Stimulated activated CD8-positive, alpha-beta memory T cell treated with anti-CD3 and anti-CD28 coated beads, Interleukin-12 subunit alpha, Interleukin-12 subunit beta, amount 100 ng/mL, for 1 hour (primary cell): ENCODE results near the gene TAF8.
"Not testable (repeated sequence)": the region's sequence is repeated elsewhere in the genome, so short reads cannot be mapped to it uniquely, and the experiment has no call there.

Experiments
- DNase-seq: peaks from one replicate; pipeline ENCODE4 v3.0.0-alpha.2; 2020; ENCODE audit warnings: low read depth

The TAF8 gene

DNA sequence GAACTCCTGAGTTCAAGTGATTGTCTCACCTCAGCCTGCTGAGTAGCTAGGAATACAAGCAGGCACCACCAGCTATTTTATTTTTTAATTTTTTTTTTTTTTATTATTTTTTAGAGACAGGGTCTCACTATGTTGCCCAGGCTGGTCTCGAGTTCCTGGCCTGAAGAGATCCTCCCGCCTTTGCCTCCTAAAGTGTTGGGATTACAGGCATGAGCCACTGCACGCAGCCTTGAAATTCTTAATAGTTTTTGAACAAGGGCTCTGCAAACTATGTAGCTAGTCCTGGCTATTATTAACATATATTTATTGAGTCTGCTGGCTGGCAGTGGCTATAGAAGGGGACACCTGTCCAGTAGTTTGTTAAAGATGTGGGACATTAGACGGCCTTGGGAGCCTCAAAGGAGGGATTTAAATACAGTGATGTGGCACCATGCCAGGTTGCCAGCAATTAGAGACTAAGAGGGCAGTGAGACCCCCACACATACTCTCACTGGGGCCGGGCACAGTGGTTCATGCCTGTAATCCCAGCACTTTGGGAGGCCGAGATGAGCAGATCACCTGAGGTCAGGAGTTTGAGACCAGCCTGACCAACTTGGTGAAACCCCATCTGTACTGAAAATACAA, 21.1 kb upstream of the TAF8 start:
- DNase-seq, result no peak

DNA sequence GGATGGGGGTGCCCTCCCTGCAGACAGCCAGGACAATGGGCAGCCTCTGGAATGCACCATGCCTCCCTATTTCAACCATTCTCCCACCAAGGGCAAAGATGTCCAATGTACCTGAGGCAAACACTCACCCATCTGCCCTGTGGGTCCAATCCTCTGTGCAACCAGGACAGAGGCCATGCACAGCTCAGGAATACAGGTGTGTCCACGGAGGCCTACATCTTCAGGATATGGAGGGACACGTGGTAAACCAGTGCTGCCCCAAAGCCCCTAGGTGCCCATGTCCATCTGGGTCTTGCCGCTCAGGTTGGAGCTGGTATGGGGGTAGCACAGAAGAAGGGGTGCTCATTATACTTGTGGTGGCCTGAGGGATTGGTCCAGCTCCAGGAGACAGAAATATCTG, 20.4 kb upstream of the TAF8 start:
- no peak for DNase-seq

DNA sequence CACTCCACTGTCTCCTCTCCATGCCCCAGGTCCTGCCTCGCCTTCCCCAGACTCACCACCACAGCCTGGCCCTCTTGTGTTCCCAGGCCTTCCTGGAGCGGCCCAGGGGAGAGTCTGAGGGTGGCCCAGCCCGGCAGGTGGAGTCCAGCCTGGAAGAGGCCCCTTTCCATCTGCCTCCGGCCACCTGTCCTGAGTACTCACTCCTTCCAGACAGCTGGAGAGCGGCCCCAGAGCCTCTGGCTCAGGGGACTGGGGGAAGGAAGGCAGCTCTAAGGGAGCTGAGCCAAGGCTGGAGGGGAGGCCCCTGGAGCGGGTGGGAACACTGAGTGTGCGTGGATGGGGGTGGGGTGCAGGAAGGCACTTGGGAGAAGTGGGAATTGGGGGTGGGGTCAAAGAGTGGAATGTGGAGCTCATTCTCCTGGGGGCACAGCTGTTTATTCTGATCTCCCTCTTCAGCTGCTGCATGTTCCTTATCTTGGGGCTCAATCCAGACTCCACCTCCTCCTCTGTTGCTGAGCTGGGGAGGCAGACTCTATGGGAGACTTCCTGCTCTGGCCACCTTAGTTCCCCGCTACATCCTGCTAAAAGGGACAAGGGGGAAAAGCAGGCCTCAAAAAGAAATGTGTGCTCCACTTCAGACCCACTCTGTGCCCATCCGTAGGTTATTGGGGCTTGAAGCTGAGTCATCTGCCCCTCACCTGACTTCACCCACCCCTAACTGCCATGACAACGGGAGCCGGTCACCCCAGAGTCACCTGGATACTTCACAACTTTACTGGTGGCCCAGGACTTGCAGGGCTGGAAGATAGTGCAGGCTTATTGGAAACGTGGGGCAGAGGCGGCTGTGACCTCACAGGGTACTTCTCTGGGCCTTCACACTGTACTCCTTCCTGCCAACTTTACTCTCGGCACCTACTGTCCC, 19.5 kb upstream of the TAF8 start:
- no peak for DNase-seq

DNA sequence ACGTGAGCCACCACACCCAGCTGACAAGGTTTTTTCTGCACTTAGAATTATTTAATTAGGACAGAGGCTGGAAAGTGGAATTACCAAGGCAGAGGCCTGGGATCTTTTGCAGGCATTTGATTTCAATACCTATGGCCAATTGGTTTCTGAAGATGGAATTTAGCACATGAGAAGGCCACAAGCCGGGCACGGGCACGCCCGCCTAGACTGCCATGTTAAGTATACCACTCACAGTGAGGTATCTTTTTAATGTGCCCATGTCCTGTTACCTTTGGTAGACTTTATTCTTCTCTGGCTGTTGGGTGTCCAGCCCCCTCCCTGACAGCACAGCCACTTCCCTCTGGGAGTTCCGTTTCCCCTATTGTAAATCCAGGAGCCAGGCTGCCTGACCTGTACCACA, 18.0 kb upstream of the TAF8 start:
- no peak for DNase-seq

DNA sequence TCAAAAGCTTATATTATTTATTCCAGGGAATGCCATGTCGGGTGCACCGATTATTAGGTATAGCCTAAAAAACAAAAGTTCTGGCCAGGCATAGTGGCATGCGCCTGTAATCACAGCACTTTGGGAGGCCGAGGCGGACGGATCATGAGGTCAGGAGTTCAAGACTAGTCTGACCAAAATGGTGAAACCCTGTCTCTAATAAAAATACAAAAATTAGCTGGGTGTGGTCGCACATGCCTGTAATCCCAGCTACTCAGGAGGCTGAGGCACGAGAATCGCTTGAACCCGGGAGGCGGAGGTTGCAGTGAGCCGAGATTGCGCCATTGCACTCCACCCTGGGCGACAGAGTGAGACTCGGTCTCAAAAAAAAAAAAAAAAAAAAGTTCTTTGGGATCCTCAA, 12.7 kb upstream of the TAF8 start:
- DNase-seq, result not testable (repeated sequence)

DNA sequence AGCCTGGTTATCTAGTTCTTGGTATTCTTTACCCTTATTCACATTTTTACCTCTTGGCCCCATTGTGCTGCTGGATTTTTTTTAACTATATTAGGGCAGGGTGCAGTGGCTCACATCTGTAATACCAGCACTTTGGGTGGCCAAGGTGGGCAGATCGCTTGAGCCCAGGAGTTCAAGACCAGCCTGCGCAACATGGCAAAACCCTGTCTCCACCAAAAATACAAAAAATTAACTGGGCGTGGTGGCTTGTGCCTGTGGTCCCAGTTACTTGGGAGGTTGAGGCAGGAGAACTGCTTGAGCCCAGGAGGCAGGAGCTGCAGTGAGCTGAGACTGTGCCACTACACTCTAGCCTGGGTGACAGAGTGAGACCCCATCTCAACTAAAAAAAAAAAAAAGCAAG, 12.2 kb upstream of the TAF8 start:
- DNase-seq, result no peak

DNA sequence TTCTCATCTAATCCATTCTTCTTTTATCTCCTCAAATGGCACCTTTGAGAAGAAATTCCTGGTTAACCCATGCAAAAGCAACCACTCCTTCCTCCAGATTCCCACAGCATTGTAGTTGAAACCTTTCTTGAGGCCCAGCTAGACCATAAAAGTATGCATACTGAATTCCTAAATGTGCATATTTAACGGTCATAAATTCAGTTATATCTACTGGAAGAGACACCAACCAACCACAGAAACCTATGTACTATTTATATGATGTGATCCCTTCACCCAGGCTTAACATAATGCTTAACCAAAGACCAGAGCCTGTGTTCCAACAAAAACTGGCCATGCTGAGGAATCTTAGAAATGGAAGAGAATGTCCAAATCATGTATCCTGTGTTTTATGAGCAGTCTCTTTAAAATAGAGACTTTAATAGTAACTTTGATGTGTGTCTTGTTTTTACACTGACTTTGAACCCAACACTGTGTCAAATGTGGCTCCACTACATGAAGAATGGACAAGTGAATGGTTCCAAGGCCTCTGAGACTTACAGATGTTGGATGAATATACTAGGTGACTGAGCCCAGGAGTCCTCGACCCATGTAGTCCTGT, 11.4 kb upstream of the TAF8 start:
- DNase-seq, result no peak

DNA sequence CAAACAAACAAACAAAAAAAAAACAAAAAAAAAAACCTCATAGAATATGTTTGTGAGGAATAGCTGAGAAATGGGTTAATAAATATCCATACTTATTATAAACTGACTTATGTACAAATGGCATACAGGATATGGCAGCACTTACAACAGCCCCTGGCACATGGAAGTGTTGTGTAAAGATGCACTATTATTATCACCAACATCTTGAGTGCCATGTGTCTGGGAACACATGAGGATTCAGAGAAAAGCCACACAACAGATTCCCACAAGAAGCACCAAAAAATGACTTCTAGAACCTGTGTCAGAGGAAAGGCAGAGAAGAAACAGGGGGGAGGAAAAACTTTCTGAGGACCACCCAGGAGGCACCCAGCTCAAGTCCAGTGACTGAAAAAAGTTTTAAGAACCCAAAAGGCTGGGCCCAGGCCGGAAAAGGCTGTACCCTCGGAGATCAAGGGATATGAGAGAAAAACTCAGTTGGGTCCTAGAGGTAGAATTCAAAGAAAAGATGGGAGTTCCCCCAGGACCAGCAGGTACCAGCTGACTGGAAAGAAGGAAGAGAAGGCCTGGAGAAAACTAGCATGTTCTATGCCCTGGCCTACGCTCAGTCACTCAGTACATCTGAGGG, 9.4 kb upstream of the TAF8 start:
- no peak for DNase-seq

DNA sequence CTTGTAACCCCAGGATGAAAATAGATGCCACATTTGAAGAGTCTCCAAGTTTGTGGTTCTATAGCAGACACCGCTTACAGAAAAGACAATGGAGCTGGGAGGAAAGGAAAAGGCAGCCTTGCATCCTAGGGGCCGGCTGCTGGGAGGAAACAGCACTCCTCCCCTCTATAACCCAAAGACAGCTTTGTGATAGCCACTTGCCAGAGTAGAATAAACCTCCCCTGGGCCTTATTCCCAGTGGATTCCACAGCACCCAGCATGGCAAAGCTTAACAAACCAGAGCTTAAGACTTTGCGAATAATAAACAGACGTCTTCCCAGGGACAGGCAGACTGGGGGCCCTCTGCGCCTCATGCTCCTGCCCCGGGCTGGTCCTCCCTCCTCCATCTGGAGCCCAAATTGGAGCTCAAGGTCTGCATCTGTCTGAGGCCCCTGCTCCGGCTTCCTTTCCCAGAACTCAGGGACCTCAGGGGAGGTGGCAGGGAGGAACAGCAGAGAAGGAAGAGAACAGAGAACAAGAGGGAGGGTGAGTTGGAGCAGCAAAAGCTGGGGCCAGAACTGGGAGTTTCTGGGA, 8.8 kb upstream of the TAF8 start:
- no peak for DNase-seq

DNA sequence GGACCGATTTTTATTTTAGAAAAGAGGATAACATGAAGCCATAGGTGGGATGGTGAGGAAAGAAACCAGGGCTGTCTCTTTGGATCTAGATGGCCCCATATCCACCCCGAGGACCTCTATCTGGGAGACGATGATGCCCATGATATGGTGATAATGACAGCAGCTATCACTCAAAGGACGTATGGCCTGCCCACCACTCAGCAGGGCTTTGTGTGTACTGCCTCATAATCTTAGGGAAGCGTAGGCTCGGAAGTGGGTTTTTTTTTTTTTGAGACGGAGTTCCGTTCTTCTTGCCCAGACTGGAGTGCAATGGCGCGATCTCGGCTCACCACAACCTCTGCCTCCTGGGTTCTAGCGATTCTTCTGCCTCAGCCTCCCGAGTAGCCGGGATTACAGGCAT, 8.2 kb upstream of the TAF8 start:
- no peak for DNase-seq

DNA sequence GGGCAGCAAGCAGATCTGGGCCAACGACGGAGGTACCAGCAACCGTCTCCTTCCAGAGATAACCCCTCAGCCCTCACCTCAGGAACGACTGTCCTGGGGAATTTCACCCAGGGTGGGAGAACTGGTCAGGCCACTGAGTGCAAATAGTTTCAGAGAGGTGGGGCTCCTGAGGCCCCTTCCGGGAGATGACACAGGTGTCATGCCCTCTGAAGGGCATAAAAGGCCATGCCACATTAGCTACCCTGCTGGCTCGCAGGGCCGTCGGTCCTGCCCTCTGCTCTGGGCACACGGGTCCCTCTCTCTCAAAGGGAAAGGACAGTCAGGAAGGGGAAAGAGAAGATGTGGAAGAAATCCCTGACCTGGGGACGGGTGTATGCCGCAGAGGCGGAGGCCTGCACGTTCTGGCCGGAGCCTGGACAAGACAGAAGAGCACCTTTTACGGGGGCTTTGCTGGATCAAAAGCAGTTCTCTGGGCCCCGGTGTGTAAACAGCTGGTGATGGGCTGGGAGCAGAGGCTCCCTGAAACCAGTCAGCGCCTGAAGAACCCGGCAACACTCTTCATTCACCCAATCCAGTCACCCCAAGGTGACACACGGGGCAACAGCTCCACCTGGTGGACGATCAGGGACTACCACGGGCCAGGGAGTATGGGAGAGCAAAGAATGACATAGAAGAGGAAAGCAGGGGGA, 6.4 kb upstream of the TAF8 start:
- peak; percentile 93 for DNase-seq

DNA sequence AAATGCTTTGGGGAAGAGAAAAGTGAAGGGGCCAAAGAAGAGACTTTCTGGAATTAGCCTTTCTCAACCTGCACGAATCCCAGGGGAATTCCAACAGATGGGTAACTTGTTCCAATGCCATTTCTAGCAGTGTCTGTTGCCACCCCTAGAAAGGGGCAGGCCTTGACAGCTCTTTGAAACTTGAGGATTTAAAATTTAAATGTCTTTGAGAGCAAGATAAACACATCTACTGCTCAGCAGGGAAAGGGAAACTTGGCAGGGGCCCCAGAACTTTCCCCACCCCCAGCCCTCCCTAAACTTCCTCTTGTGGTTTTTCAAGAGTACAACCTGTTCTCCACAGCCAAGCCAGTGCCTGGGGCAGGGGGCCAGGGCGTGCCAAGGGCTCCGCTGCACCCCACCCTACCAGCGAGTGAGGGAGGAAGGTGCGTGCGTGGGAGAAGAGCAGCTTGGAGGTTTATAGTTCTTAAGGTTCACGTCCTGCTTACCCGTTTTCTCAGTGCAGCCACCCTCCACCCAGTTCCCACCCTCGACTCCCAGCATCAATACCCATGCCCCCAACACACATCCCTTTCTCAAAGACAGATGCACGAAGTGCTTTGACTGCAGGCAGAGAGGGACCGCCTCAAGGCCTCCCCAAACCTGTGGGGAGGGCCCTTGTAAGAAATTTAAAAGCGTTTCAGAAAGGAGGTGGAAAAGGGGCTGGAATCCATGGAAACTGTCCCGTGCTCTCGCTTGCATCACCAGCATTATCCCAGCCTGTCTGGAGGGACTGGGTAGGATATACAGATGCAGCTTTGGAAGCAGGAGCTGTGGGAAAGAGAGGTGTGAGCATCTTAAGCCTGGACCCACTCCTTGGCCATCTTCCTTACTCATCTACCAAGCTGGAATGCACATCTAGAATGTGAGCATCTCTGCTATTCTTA, 4.5 kb upstream of the TAF8 start:
- DNase-seq, result peak; percentile 64

DNA sequence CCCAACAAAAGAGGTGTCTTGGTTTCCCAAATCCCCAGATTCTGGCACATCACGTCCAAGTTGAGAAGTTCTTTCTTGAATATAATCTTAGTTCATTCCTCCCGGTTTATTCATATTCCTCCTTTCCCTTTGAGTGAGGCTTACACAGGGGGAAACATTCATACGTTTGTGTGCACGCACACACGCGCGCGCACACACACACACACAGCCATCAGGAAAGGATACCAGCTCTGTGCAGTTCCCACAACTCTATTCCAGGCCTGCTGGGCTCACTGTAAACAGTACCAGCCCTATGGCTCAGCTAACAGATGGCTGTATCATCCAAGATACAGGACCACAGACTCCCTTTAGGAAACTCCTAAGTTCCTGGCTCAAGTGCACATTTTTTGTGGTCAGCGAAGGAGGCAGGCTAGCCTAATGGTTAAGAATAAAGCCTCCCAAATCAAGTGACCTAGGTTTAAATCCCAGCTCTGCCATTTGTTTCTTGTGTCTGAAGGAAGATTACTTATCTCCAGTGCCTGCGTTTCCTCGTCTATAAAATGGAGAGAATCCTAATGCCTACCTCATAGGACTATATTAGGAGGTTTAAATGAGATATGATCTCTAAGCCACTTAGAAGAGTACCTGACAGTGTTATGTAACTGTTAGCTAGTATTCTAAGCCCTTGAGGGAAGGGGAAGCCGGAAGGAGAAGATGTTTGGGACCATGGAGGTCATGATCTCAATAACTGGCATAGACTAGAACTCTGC, 3.7 kb upstream of the TAF8 start:
- no peak for DNase-seq

DNA sequence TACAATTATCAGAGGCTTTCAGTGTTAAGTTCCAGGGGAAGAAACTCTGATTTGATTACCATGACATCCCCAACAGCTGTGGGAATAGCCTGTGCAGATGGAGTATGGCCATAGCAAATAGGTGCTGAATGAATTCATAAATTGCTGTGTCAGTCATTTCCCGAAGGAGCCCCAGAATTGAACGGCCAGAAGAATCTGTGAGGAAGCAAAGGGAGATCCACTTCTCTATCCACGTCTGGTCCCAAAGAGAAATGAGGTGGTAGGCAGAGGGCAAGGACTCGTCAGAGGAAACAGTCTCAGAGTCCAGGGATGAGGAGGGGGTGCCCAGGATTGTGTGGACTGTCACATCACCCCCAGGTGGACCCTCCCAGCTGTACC, 3.1 kb upstream of the TAF8 start:
- no peak for DNase-seq

DNA sequence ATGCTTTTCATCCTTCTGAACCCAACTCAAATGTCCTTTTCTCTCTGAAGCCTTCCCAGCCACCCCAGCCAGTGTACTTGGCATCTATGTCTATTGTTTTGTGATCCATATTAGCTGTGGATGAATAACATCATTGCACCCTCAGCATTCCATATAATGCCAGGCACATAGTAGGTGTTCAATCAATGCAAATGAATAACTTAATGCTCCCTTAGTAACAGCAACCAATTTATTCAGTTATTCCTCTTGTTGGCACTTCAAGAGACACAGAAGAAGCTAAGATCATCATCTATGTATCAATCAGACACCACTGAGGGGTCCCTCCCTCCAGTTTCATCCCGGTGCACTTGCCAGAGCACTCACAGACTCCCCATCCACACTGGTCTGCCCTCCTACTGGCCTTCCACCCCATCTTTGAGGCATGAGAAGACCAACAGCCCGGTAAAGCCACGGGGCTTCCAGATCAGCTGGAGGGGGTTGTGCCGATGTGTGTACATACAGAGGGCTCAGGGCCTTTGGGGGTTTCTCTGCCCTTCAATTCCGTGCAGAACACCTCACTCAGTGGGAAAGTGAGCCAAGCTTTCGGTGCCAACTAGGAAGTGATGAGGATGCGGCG, 2.4 kb upstream of the TAF8 start:
- no peak for DNase-seq

DNA sequence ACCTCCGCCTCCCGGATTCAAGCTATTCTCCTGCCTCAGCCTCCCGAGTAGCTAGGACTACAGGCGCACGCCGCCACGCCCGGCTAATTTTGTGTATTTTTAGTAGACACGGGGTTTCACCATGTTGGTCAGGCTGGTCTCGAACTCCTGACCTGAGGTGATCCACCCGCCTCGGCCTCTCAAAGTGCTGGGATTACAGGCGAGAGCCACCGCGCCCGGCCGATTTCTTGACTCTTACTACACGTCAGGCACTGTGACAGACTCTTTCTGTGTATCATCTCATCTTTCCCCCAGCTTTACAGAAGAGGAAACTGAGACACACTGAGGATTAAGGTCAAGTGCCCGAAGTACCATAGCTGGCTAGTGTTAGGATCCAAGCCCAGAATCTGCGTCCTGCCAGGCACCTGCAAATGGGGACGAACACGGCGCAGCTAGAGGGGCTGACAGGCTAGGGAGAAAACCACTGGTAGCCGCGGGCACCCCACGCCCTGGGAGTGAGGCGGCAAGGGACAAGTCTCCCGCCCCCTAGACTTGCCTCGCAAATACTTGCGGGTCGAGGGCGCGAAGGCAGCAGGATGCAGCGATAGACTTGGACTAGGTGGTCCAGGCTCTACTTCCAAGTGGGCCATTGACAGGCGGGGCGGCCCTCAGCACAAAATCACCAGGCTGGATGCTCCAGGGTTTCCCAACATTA, 1.1 kb upstream of the TAF8 start:
- DNase-seq, result no peak

DNA sequence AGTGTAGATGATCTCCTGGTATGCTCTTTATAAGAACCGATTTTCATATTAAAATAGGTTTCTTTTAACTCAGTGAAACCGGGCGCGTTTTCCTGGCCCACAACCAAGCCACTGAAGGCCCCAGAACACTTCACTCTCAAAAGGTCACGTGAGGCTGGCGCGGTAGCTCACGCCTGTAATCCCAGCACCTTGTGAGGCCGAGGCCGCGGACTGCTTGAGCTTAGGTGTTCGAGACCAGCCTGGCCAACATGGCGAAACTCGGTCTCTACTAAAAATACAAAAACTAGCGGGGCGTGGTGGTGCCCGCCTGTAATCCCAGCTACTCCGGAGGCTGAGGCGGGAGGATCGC, 402 bp upstream of the TAF8 start:
- no peak for DNase-seq

DNA sequence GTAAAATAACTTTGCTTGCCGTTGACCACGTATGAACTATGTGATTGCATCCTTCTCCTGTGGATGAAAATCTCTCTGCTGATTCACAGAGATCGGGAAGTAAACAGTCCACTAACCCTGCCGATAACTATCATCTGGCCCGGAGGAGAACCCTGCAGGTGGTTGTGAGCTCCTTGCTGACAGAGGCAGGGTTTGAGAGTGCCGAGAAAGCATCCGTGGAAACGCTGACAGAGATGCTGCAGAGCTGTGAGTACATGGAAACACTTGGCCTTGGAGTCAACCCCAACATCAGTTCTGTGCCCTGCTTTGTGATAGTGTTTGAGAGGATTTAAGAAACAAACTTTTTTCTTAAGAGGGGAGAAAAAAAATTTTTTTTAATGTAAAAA, 937 bp downstream of the TAF8 start:
- no peak for DNase-seq

DNA sequence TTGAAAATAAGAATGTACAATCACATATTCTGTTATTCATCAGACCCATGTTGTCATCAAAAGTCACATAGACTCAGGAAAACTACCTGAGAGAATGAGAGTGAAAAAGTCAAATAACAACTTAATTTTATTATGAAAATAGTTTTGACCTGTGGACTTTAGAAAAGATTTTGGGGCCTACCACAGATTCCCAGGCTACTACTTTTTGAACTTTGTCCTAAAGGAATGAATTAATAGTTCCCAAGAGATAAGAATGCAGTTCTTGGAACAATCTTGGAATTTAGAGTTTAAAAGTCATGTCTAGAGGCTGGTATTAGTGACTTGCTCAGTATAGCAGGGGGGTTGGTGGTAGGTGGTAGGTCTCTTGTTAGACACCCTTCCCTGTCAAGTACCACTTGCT, 3.3 kb downstream of the TAF8 start:
- DNase-seq, result no peak
